Ramos (cell line): Measurements from ENCODE around the gene RNF220.
"Not testable (repeated sequence)": the region's sequence is repeated elsewhere in the genome, so short reads cannot be mapped to it uniquely, and the experiment has no call there.

Experiments
- in situ Hi-C: fragments of 300-500 bp; cut with MboI; formaldehyde crosslinking; loops from one replicate; pipeline ENCODE4 v1.14.3; 2022; ENCODE audit warnings: low sequenced_read_pairs; ENCODE audit not compliant: unreplicated experiment

RNF220 gene

GRCh38 chr1:44485229-44485933 is 80.3 kb downstream of the RNF220 start:
- in situ Hi-C loops = no loop called here

- in situ Hi-C loops = no loop called here
Observed at GRCh38 chr1:44485934-44486460, 80.9 kb downstream of the RNF220 start.

GRCh38 chr1:44489481-44489880 is 84.4 kb downstream of the RNF220 start:
- in situ Hi-C loops = no loop called here

- in situ Hi-C loops = no loop called here
Observed at GRCh38 chr1:44496541-44497171, 91.6 kb downstream of the RNF220 start.

GRCh38 chr1:44497422-44498170 is 92.5 kb downstream of the RNF220 start:
- in situ Hi-C loops = no loop called here

GRCh38 chr1:44499306-44499705 is 94.3 kb downstream of the RNF220 start:
- in situ Hi-C loops = no loop called here

- in situ Hi-C loops = no loop called here
Observed at GRCh38 chr1:44500181-44501046, 95.4 kb downstream of the RNF220 start.

- in situ Hi-C loops = no loop called here
Observed at GRCh38 chr1:44501047-44501890, 96.2 kb downstream of the RNF220 start.

GRCh38 chr1:44502823-44503222 is 97.8 kb downstream of the RNF220 start:
- in situ Hi-C loops = not testable (repeated sequence)

GRCh38 chr1:44503625-44504024 is 98.6 kb downstream of the RNF220 start:
- in situ Hi-C loops = no loop called here

GRCh38 chr1:44505210-44505993 is 100.3 kb downstream of the RNF220 start:
- in situ Hi-C loops = no loop called here

GRCh38 chr1:44507490-44508396 is 102.7 kb downstream of the RNF220 start:
- in situ Hi-C loops = no loop called here

GRCh38 chr1:44508397-44508745 is 103.3 kb downstream of the RNF220 start:
- in situ Hi-C loops = no loop called here

GRCh38 chr1:44511363-44511762 is 106.3 kb downstream of the RNF220 start:
- in situ Hi-C loops = no loop called here

GRCh38 chr1:44511769-44512168 is 106.7 kb downstream of the RNF220 start:
- in situ Hi-C loops = no loop called here

- in situ Hi-C loops = no loop called here
Observed at GRCh38 chr1:44512313-44512885, 107.3 kb downstream of the RNF220 start.

- in situ Hi-C loops = no loop called here
Observed at GRCh38 chr1:44513111-44513510, 108.1 kb downstream of the RNF220 start.
